ENCODE data around the gene PYGB. TPM values are rescaled to one million over a fixed set of nuclear protein-coding genes. Genes with fewer than 3 reads are reported as not detected.
"Not testable (repeated sequence)": the region's sequence is repeated elsewhere in the genome, so short reads cannot be mapped to it uniquely, and the experiment has no call there.

PYGB gene
- total RNA-seq, 1 donor from 2014 or later = 46.6 TPM

GRCh38 chr20:25237610-25238318 is 10.1 kb upstream of the PYGB start:
- H3K36me3 Mint-ChIP-seq = no peaks in the 10 kb centered on the region
- peaks cover 32% of the 10 kb centered on the region for H3K4me1 Mint-ChIP-seq
- TF ChIP-seq CTCF (IDR thresholded peaks at IDR 0.05; ENCODE audit: unreplicated experiment) = no peak
- no peak overlapping the region for H3K4me3 Mint-ChIP-seq
- H3K27me3 Mint-ChIP-seq (ENCODE audit: low read depth) = peaks cover 8% of the 10 kb centered on the region
- H3K9me3 Mint-ChIP-seq = no peaks in the 10 kb centered on the region
- H3K27ac Mint-ChIP-seq = no peak overlapping the region
- no peak for DNase-seq (ENCODE audit: low spot score in 2 of 2, unreplicated experiment in 2 of 2)

GRCh38 chr20:25238319-25239037 is 9.4 kb upstream of the PYGB start:
- Mint-ChIP-seq H3K4me1 (peaks cover 30% of the 10 kb centered on the region), H3K36me3 (no peaks in the 10 kb centered on the region), H3K9me3 (peaks cover 3% of the 10 kb centered on the region), H3K27me3 (ENCODE audit: low read depth) (peaks cover 10% of the 10 kb centered on the region), H3K4me3 (no peak overlapping the region), H3K27ac (no peak overlapping the region)
- no peak for DNase-seq (ENCODE audit: low spot score in 2 of 2, unreplicated experiment in 2 of 2)
- TF ChIP-seq CTCF (IDR thresholded peaks at IDR 0.05; ENCODE audit: unreplicated experiment) = no peak

GRCh38 chr20:25239387-25240370 is 8.2 kb upstream of the PYGB start:
- H3K27me3 Mint-ChIP-seq (ENCODE audit: low read depth) = peaks cover 10% of the 10 kb centered on the region
- no peak overlapping the region for H3K4me3 Mint-ChIP-seq
- no peak overlapping the region for H3K27ac Mint-ChIP-seq
- H3K36me3 Mint-ChIP-seq = no peaks in the 10 kb centered on the region
- H3K9me3 Mint-ChIP-seq = peaks cover 6% of the 10 kb centered on the region
- peaks cover 18% of the 10 kb centered on the region for H3K4me1 Mint-ChIP-seq
- no peak for DNase-seq (ENCODE audit: low spot score in 2 of 2, unreplicated experiment in 2 of 2)
- TF ChIP-seq CTCF (IDR thresholded peaks at IDR 0.05; ENCODE audit: unreplicated experiment) = no peak

DNA sequence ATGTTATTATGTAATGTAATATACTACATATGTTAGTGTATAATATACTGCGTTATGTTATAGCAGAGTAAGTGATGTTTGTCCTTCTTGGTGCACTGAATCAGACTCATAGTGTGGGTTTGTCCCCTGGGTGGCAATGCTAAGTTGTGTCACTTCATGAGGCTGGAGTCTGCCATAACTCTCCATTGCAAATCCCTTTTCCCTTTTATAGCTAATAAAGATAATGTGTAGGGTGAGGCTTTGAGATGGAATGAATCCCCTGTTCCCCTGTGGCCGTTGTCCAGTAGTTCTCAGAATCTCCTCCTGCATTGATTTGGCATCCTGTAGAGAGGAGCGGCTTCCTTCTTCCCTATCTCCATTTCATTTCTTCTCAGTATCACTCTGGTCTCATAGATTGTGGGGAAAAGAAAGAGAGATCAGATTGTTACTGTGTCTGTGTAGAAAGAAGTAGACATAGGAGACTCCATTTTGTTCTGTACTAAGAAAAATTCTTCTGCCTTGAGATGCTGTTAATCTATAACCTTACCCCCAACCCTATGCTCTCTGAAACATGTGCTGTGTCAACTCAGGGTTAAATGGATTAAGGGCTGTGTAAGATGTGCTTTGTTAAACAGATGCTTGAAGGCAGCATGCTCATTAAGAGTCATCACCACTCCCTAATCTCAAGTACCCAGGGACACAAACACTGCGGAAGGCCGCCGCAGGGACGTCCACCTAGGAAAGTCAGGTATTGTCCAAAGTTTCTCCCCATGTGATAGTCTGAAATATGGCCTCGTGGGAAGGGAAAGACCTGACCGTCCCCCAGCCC is 6.8 kb upstream of the PYGB start:
- H3K9me3 Mint-ChIP-seq; DNase-seq (ENCODE audit: low spot score in 2 of 2, unreplicated experiment in 2 of 2); H3K36me3 Mint-ChIP-seq; H3K4me3 Mint-ChIP-seq; H3K27me3 Mint-ChIP-seq (ENCODE audit: low read depth): not testable (repeated sequence)
- peaks cover 15% of the 10 kb centered on the region for H3K4me1 Mint-ChIP-seq
- peak overlapping the region; percentile 70 for H3K27ac Mint-ChIP-seq

GRCh38 chr20:25241659-25241955 is 6.3 kb upstream of the PYGB start:
- not testable (repeated sequence) for H3K4me3 Mint-ChIP-seq; H3K36me3 Mint-ChIP-seq; DNase-seq (ENCODE audit: low spot score in 2 of 2, unreplicated experiment in 2 of 2); H3K9me3 Mint-ChIP-seq
- H3K27ac Mint-ChIP-seq = peak overlapping the region; percentile 70
- peaks cover 10% of the 10 kb centered on the region for H3K27me3 Mint-ChIP-seq (ENCODE audit: low read depth)
- H3K4me1 Mint-ChIP-seq = peaks cover 15% of the 10 kb centered on the region

DNA sequence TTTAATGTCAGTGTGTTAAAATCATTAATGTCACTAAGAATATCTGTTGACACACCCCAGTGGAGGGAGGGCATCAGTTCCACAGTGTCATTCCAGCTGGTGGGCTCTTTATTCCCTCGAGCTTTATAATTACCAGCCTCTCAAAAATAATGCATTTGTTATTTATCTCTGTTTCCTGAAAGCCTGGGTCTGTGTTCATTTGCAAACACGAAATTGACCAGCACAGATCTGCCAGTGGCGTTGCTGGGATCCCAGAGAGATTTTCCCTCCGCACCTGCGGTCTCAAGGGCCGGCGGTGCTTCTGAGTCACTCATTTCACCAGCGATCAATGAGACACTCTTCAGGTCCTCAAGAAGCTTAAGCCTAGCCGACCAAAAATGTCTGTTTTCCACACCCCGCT is 5.7 kb upstream of the PYGB start:
- Mint-ChIP-seq H3K4me1 (peaks cover 15% of the 10 kb centered on the region), H3K4me3 (no peak overlapping the region), H3K27me3 (ENCODE audit: low read depth) (peaks cover 13% of the 10 kb centered on the region), H3K27ac (no peak overlapping the region), H3K36me3 (no peaks in the 10 kb centered on the region), H3K9me3 (peaks cover 6% of the 10 kb centered on the region)
- no peak for TF ChIP-seq CTCF (IDR thresholded peaks at IDR 0.05; ENCODE audit: unreplicated experiment)
- DNase-seq (ENCODE audit: low spot score in 2 of 2, unreplicated experiment in 2 of 2) = no peak

Measured in mesothelial cell of epicardium (in vitro differentiated cells).